Natural killer cell (primary cell): ENCODE results near the gene PRICKLE3. TPM values are rescaled to one million over a fixed set of nuclear protein-coding genes. Genes with fewer than 3 reads are reported as not detected.

Experiments used
- ATAC-seq, 3 donors: fragments of 150-1000 bp in 2 of 3; fragments of 200-7000 bp in 1 of 3; cut with Tn5 transposase; 1 replicate in 1 of 3; 2 replicates in 2 of 3; pipeline ENCODE4 v1.10.0; 2021; ENCODE audit warnings: mild to moderate bottlenecking in 2 of 3, moderate library complexity in 2 of 3
- DNase-seq, 2 donors: peaks; one replicate each; pipeline versions ENCODE4 v3.0.0 to v3.0.0-alpha.2; 2013 to 2021; ENCODE audit warnings: mixed read lengths in 1 of 2
- H3K27ac ChIP-seq: one replicate; pipeline ENCODE4 v1.5.1; 2013; ENCODE audit warnings: mild to moderate bottlenecking, low read length
- H3K27me3 ChIP-seq: one replicate; pipeline ENCODE4 v1.6.1; 2013; ENCODE audit warnings: low read length; ENCODE audit not compliant: control insufficient read depth, insufficient read depth
- H3K36me3 ChIP-seq: one replicate; pipeline ENCODE4 v1.6.1; 2013; ENCODE audit warnings: low read length; ENCODE audit not compliant: control insufficient read depth, insufficient read depth
- H3K4me1 ChIP-seq: one replicate; pipeline ENCODE4 v1.6.1; 2013; ENCODE audit warnings: low read length; ENCODE audit not compliant: control insufficient read depth, insufficient read depth
- H3K4me3 ChIP-seq: one replicate; pipeline ENCODE4 v1.5.1; 2013; ENCODE audit warnings: low read length
- H3K9me3 ChIP-seq: one replicate; pipeline ENCODE4 v1.6.1; 2013; ENCODE audit warnings: low read length; ENCODE audit not compliant: control insufficient read depth, insufficient read depth
- H3K27ac Mint-ChIP-seq, 2 donors: one replicate each; pipeline ENCODE4 v1.8.0; 2022; ENCODE audit warnings: mild to moderate bottlenecking in 2 of 2, mixed read lengths in 2 of 2, moderate library complexity in 1 of 2
- H3K27me3 Mint-ChIP-seq, 2 donors: one replicate each; pipeline ENCODE4 v1.8.0; 2022; ENCODE audit warnings: low read depth in 2 of 2, mixed read lengths in 2 of 2
- H3K36me3 Mint-ChIP-seq: one replicate; pipeline ENCODE4 v1.8.0; 2022; ENCODE audit warnings: mixed read lengths
- H3K4me1 Mint-ChIP-seq, 2 donors: one replicate each; pipeline ENCODE4 v1.8.0; 2022; ENCODE audit warnings: mixed read lengths in 2 of 2
- H3K4me3 Mint-ChIP-seq: one replicate; pipeline ENCODE4 v1.8.0; 2022; ENCODE audit warnings: mild to moderate bottlenecking, moderate library complexity, mixed read lengths
- H3K9me3 Mint-ChIP-seq, 2 donors: one replicate each; pipeline ENCODE4 v1.8.0; 2022; ENCODE audit warnings: mixed read lengths in 2 of 2
- WGBS: methylation state at CpG from one replicate; pipeline ENCODE4 v1.1.7; 2013; ENCODE audit warnings: missing lambda C conversion rate; ENCODE audit not compliant: insufficient coverage; 5-methylcytosine and 5-hydroxymethylcytosine counted together
- intact Hi-C: fragments of 100-400 bp; cut with micrococcal nuclease; formaldehyde crosslinking; loops from one replicate; pipeline ENCODE4 v1.14.2; 2022
- total RNA-seq, 4 donors: library from RNA; stranded (reverse); fragments of 120-200 nt in 1 of 4; gene quantifications; one replicate each; pipeline versions ENCODE4 v1.2.3 to v1.2.4, GENCODE V29; 2013 to 2022
- TF ChIP-seq, protein P1 (sequence below): fragments of 200-600 bp; IDR thresholded peaks from one replicate; pipeline ENCODE4 v1.8.0; 2022; ENCODE audit warnings: antibody characterized with exemption

PRICKLE3 gene
- total RNA-seq, 3 donors from 2014 or later (not counting 1 experiment from before 2014, with no cell fraction given), result 6.2 to 7.9 (median 6.3) TPM

DNA sequence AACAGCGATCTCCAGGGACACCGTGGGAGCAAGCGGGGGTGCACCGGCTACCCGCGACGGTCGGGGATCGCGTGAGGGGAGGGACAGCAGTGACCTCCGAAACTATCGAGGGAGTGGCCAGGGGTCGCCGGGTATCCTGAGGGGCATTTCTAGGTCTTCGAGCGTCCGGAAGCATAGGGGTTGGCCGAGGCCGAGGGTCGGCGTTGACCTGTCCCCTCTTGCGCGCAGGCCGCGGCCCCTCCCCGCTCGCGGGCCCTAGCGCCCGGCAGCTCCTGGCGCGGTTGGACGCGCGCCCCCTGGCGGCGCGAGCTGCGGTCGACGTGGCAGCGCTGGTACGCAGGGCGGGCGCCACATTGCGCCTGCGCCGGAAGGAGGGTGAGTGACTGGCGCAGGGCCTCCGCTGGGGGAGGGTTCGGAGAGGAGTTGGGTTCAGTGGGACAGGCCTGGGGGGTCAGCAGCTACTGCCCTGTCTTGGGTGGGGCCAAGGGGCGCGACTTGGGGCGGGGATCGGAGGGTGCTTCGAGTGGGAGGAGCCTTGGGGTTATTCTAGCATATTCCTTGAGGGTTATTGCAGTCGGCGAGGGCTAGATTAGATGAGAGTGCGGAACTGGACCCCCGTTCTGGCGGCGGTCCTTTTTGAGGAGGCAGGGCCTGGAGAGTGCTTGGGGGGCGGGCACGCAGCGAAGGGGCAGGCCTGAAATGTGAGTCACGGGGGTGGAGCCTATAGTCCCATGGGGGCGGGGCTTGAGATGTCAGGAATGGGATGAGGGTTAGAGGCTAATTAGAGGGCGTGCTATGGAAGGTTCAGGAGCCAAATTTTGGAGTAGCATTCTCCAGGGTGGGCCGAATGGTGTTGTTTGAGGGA lies 22.4 kb downstream of the PRICKLE3 start:
- Mint-ChIP-seq H3K4me3 (peak overlapping the region; percentile 77), H3K36me3 (no peaks in the 10 kb centered on the region), H3K9me3 (no peaks in the 10 kb centered on the region), H3K27me3 (no peaks in the 10 kb centered on the region), H3K4me1 (peaks cover 22 to 39% of the 10 kb centered on the region in 2 donors), H3K27ac (peak overlapping the region; percentile 84 to 93)
- intact Hi-C loops, result no loop called here
- Histone ChIP-seq H3K4me1 (peaks cover 46% of the 10 kb centered on the region), H3K27ac (peak overlapping the region; percentile 93), H3K27me3 (no peaks in the 10 kb centered on the region), H3K4me3 (peak overlapping the region; percentile 40), H3K9me3 (no peaks in the 10 kb centered on the region), H3K36me3 (no peaks in the 10 kb centered on the region)
- peak; percentile 64 to 78 (median 68) for ATAC-seq
- whole genome bisulfite sequencing, result 2% methylated on average over 69 of the region's 69 CpGs
- TF ChIP-seq, protein P1, sequence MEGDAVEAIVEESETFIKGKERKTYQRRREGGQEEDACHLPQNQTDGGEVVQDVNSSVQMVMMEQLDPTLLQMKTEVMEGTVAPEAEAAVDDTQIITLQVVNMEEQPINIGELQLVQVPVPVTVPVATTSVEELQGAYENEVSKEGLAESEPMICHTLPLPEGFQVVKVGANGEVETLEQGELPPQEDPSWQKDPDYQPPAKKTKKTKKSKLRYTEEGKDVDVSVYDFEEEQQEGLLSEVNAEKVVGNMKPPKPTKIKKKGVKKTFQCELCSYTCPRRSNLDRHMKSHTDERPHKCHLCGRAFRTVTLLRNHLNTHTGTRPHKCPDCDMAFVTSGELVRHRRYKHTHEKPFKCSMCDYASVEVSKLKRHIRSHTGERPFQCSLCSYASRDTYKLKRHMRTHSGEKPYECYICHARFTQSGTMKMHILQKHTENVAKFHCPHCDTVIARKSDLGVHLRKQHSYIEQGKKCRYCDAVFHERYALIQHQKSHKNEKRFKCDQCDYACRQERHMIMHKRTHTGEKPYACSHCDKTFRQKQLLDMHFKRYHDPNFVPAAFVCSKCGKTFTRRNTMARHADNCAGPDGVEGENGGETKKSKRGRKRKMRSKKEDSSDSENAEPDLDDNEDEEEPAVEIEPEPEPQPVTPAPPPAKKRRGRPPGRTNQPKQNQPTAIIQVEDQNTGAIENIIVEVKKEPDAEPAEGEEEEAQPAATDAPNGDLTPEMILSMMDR, result peak; percentile 62
- peak; percentile 79 to 93 for DNase-seq

DNA sequence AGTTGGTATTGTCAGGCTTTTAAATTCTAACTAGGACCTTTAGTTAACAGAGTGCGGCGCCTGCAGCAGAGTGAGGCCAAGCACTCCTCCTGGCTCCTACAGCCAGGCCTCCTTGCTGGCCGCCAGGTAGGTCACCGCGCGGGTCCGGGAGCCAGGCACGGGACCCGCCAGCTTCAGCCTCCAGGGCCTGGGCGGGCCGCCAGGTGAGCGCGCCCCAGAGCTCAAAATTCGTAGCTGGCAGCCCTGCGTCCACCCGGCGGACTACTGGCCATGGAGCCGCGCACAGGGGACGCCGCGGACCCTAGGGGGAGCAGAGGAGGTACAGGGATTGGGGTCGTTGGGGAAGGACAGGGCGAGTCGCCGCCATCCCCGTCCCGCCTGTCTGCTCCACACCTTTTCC lies 23.6 kb downstream of the PRICKLE3 start, which contains the start of gene MAGIX:
Gene MAGIX, plus strand, starts transcription at position 139 of the 400 bp plus-strand sequence. Its CDS starts 132 bp downstream, at position 271.
- H3K27me3 ChIP-seq, result no peaks in the 10 kb centered on the region
- Mint-ChIP-seq H3K4me3 (peak within 1 kb of the TSS; percentile 77), H3K27me3 (no peaks in the 10 kb centered on the region), H3K27ac (peak within 1 kb of the TSS; percentile 84 to 93), H3K4me1 (peaks cover 18 to 36% of the 10 kb centered on the region in 2 donors), H3K36me3 (no peaks in the 10 kb centered on the region), H3K9me3 (no peaks in the 10 kb centered on the region)
- H3K4me3 ChIP-seq, result peak within 1 kb of the TSS; percentile 40
- TF ChIP-seq, protein P1, result no peak
- intact Hi-C loops, result no loop called here
- peak within 1 kb of the TSS; percentile 93 for H3K27ac ChIP-seq
- DNase-seq (no peak), ATAC-seq (no peak)
- peaks cover 36% of the 10 kb centered on the region for H3K4me1 ChIP-seq
- no peaks in the 10 kb centered on the region for H3K36me3 ChIP-seq
- H3K9me3 ChIP-seq, result no peaks in the 10 kb centered on the region
- 94% methylated on average over 21 of the region's 28 CpGs for WGBS

DNA sequence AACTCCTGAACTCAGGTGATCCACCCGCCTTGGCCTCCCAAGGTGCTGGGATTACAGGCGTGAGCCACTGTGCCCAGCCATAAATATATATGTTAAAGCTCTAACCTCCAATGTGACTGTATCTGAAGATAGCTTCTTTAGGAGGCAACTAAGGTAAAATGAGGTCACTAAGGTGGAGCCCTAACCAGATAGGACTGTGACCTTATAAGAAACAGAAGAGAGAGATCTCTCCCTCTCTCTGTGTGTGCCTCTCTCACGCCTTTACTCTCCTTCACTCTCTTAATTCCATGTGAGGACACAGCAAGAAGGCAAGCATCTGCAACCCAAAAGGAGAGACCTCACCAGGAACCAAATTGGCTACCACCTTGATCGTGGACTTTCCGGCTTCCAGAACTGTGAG lies 24.5 kb downstream of the PRICKLE3 start:
- Histone ChIP-seq H3K4me1 (peaks cover 26% of the 10 kb centered on the region), H3K27ac (no peak overlapping the region), H3K4me3 (no peak overlapping the region), H3K36me3 (no peaks in the 10 kb centered on the region), H3K27me3 (no peaks in the 10 kb centered on the region), H3K9me3 (no peaks in the 10 kb centered on the region)
- Mint-ChIP-seq H3K4me3 (no peak overlapping the region), H3K9me3 (no peaks in the 10 kb centered on the region), H3K36me3 (no peaks in the 10 kb centered on the region), H3K27ac (no peak overlapping the region), H3K27me3 (no peaks in the 10 kb centered on the region), H3K4me1 (peaks cover 9 to 27% of the 10 kb centered on the region in 2 donors)
- intact Hi-C loops, result no loop called here
- 100% methylated on average over 1 of the region's 5 CpGs for WGBS
- DNase-seq (no peak), ATAC-seq (no peak)
- TF ChIP-seq, protein P1, result no peak
